ENCODE data around the gene HOXB2. TPM values are rescaled to one million over a fixed set of nuclear protein-coding genes. Genes with fewer than 3 reads are reported as not detected.
"Not testable (repeated sequence)": the region's sequence is repeated elsewhere in the genome, so short reads cannot be mapped to it uniquely, and the experiment has no call there.

Gene HOXB2
- total RNA-seq, 2 donors from 2014 or later, result 6.1 to 6.7 TPM

DNA sequence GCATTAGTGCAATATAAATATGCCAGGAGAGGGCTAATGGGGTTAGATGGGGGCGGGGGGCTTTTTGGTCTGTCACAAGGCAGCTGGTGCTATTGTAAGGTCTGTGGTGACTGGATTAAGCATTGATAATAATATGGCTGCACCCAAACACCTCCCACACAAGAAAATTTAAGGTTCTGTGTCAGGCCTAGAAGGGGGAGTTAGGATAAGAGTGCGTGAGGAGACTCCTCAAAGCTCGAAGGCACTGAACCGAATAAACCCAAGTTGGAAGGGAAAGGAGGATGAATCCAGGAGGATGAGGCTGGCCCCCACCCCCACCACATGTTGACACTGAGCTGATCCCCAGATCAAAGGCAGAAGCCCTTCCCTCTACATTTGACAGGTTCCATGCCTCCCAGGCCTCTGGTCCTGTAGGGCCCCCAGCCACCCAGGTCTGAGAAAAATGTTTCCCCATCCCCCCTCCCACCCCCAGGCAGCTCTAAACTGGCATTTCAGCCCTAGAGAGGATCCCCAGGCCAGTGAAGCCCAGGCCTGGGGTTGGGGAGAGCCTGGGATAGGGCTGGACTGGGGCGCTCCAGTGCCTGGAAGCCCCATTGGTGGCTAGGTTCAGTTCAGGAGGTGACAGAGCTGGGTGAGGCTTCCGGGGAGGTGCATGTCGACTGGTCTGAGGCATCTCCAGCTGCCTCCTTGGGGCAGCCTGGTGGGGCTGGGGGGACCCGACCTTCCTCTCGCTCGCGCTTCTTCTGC is 15.8 kb downstream of the HOXB2 start:
- DNase-seq, result no peak
- no peak for ATAC-seq
- intact Hi-C loops (cut with DNase I), result no loop called here

DNA sequence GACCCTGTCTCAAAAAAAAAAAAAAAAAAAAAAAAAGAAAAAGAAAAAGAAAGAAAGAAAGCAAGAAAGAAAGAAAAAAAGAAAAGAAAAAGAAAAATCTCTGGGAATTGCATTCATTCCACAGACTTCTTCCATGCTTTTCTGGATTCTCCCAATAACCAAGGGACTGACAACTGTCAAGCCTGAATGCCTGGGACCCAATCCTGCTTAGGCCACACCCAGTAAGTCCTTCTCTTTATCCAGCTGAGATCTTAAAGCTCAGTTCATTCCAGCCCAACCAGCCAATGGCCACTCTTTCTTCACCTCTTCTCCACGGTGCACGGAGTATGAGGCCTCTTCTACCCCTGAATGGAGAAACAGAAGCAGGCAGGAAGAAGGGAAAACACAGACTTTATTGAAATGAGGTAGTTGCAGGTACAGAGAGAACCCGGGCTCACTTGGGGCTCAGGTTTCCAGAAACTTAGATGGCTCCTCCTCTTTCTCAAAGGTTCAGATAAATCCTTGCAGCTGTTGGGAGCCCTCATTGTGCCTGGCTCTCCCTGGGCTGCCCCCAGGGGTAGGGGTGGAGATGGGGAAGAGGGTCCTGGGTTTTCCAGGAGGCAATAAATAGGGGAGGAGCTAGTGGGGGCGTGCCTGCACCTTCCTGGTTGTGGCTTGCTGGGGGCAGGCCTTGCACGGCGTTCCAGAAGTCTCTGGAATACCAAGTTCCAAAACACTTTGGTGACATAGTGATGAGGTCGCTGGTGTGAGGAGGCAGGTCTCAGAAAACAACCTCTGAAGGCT is 16.6 kb downstream of the HOXB2 start:
- intact Hi-C loops (cut with DNase I), result no loop called here
- no peak for ATAC-seq
- no peak for DNase-seq

- intact Hi-C loops (cut with DNase I), result no loop called here
- DNase-seq, result no peak
- ATAC-seq, result no peak
Observed at GRCh38 chr17:48527547-48527932, 17.4 kb downstream of the HOXB2 start.

DNA sequence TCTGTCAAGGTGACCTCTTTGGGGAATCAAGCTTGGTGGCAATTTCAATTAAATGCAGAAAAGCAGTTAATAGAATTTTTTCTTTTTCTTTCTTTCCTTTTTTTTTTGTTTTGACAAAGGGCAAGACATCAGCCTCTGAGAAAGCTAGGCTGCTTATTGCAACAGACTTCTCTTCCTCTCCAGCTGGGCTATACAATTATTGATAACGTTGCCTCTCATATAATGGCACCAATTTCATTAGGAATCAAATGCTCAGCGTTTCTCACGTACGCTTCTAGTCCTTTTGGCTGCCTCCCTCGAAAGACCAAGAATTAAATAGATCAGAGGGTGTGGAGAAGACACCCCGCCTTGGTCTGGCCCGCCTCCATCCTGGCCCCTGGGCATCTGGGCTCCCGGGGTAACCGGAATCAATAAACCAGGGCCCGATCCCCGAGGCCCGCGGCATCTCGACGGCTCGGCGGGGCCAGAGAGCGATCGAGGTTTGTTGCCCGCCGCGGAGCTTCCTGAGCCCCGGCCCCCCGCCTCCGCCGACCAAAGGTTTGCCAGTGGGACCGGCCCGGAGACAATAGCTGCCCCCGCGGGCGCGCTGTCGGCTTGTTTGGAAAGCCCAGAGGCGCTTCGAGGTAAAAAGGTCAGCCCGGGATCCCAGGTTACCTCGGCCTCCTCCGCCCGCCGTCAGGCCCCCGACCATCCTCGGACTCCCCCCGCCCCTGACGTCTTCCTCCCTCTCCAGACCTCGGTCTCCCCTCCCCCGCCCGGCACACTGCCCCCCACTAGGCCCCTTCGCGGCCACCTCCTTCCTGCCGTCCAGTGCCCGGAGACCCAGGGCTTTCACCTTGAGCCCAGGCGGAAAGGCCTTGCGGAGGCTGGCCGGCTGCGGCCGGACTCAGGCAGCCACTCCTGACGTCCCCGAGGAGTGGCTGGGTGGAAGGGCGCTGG is 18.0 kb downstream of the HOXB2 start:
- DNase-seq (no peak), ATAC-seq (no peak)
- intact Hi-C loops (cut with DNase I), result no loop called here

DNA sequence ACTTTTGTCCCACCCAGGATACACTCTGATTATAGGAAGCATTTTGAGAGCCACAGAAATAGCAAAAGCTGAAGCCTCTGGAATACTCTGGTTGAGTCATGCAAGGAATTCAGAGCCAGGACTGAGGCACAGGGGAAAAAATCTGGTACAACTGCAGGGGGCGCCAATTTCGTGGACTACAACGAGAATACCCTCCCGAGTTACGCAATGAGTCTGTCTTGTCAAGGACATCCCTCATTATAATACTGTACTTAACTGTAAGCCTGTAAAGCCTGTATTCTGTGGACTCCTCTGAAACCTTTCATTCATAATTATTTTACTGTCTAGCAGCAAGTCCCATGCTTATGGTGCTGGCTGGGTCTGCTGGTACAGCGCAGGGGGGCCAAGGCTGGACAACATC is 21.9 kb downstream of the HOXB2 start:
- no peak for ATAC-seq
- intact Hi-C loops (cut with DNase I), result no loop called here

DNA sequence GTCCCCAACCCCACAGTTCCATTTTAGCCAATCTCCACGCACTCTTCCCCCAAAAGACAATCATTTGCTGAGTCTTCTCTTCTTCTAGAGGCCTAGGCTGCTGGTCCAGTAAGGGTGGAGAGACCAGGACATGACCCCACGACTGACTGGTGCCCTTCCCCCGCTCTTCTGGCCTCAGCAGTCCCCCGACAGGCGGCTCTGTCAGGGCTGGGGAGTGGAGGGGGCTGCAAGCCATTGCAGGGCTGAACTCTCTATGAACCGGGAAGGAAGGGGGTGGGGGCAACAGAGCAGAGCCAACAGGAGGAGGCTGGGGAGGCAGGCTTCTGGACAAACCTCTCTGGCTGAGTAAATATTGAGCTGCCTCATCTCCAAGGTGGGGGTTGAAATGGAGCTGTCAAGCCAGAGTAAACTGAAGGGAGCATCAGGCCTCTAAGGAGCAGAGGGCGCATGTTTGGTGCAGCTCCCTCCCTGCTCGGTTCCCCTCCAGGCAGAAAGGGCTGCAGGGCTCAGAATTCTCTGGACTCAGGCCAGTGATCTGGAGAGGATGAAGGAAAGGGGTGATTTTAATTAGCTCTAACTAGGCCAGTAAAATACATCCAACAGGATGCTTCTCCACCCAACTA is 22.8 kb downstream of the HOXB2 start:
- DNase-seq (no peak), ATAC-seq (peak; percentile 19 to 27)
- intact Hi-C loops (cut with DNase I), result no loop called here

More for the DNA sequence above, 21.9 kb downstream of the HOXB2 start:
- DNase-seq, result no peak

DNA sequence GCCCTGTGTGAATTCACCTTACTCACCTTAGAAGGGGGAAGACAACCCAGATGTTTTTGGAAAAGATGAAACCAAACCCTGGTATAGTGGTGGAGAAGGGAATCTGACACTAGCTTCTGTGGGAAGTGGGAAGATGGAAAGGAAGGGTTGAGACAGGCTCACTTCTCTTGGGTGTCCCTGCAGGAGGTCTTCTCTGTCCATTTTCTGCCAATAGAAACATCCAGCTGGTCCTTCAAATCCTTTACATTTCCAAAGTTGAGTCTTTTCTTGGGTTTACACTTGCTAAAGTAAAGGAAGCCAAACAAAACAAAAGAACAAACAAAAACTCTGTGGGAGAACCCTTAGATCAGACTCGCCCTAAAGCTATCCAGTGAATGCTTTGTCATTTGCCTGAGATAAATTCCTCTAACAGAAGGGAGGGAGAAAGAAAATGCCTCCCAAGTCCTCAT is 24.3 kb downstream of the HOXB2 start:
- no peak for ATAC-seq
- no peak for DNase-seq
- intact Hi-C loops (cut with DNase I), result no loop called here

- intact Hi-C loops (cut with DNase I), result no loop called here
- DNase-seq, result no peak
- no peak for ATAC-seq
Observed at GRCh38 chr17:48519427-48519826, 25.5 kb downstream of the HOXB2 start.

DNA sequence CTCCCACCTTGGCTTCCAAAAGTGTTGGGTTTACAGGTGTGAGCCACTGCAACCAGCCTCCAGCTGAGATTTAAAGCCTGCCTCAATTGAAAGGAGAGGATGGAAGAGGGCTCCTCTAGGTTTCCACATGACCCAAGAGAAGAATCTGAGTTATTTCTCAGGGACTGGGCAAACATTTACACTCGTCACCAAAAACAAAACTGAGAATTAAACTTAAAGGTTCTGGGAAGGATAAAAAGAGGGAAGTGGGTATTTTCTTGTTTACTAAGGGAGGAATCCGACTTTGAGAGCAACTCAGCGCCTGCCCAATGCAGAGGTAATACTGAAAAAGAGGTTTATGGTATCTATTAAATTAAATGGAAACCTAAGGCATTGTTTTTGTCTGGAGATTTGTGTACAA is 27.4 kb downstream of the HOXB2 start:
- no peak for ATAC-seq
- intact Hi-C loops (cut with DNase I), result no loop called here
- DNase-seq, result no peak

DNA sequence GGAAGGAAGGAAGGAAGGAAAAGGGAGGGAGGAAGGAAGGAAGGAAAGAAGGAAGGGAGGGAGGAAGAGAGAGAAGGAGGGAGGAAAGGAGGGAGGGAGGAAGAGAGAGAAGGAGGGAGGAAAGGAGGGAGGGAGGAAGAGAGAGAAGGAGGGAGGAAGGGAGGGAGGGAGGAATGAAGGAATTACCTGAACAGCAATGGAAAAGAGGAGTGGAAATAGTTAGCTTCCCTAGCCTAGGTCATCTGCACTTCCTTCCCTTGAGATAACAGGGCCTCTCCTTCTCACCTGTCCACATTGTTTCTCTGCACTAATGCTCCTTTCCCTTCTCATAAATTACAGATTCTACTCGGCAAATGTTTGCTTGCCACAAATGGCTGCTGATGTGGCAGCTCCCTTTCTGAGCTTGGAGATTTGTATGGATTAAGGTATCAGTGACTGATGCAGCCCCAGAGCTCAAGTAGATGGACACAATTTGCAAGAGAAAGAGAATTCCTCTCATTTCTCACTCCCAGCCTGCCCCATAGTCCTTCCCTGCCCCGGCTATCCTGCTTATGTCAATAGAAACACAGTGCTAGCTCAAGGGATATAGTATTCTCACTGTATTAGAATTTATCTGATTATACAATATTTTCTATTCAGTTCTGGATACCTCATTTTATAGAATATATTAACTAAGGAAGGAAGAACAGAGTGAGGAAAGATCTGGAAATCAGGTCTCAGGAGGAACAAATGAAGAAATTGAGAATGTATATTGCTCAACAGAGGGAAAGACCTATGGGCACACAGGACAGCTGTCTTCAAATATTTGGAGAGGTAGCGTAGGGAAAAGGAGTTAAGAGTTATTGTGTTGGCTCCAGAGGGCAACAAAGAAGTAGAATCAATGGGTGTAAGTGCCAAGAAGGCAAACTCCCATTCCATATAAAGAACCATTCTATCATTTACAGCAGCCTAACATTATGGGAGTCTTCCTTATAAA is 28.7 kb downstream of the HOXB2 start:
- DNase-seq (no peak), ATAC-seq (no peak)
- intact Hi-C loops (cut with DNase I), result no loop called here

- intact Hi-C loops (cut with DNase I), result no loop called here
- no peak for DNase-seq
- ATAC-seq, result no peak
Observed at GRCh38 chr17:48514477-48514876, 30.4 kb downstream of the HOXB2 start.

DNA sequence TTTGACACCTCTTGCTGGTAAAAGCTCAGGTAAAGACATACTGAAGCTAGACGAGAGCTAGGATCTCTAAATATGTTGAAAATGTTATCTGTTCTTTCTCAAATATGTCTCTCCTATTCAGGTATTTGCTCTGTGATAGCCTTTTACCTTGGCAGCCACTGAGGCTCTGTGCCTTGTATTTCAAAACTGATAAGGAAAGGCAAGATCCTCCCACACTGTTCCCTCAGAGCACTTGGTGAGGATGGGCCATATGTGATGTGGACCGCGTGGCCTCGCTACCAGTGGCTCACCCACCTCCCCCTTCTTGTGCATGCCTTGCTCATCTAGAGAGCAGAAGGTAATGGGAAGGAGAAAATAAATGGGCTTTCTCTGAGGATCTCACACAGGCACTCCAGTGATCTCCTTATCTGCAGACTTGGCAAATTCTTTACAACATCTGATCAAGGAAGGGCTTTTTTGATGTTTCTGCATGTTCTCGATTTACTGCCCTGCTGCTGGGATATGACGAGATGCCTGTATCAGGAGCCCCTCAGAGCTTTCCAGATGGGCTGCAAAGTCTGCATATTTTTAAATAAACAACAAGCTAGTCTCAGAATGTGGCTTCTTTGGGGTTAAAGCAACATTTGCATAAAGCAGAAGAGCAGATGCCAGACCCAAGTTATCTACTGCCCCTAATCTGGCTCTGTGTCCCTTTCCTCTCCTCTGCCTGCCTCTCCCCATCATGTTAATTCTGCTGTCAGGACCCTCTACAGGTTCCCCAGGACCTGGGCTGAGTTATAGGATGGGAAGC is 31.0 kb downstream of the HOXB2 start:
- intact Hi-C loops (cut with DNase I), result no loop called here
- ATAC-seq, result peak in 1 of 2 donors; percentile 42
- DNase-seq, result no peak

DNA sequence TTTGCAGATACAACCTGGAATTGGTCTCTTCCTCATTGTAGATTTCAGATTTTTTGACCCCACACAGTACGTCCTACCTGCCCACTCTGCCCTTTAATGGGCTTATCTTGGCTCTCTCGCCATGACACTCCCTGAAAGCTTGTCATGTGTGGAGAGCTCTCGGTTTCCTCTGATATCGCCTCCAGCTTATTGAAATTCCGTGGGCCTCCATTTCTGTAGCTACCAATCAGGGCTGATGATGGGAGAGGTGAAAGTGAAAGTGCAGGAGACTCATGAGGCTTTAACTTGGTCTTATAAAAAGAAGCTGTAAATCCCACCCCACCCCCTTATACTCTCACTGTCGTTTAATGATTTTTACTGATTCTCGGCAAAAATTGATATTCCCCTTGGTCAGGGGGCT is 31.8 kb downstream of the HOXB2 start:
- DNase-seq (no peak), ATAC-seq (peak in 1 of 2 donors; percentile 43)
- intact Hi-C loops (cut with DNase I), result no loop called here

DNA sequence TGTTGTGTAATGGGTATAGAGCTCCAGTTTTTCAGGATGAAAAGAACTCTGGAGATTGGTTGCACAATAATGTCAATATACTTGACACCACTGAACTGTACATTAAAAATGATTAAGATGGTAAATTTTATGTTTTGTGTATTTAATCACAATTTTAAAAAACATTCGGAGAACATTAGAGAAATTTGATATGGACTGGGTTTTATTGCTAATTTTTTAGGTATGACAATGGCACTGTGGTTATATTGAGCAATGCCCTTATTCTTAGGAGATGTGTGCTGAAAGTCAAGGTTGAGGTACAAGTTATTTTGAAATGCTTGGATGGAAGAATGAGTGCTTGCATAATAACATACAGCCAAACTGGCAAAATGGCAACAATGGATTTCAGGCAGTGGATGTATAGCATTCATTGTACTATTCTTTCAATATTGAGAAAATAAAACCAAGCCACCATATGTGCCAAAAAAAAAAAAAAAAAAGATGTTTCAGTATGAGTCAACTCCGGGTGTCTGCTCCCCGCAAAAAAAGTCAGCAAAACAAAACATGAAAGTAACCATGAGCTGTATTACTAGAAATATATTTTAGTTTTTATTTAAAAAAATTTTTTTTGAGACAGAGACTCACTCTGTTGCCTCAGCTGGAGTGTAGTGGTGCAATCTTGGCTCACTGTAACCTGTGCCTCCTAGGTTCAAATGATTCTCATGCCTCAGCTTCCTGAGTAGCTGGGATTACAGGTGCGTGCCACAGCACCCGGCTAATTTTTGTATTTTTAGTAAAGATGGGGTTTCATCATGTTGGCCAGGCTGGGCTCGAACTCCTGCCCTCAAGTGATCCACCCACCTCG is 33.9 kb downstream of the HOXB2 start:
- DNase-seq, result no peak
- no peak for ATAC-seq
- intact Hi-C loops (cut with DNase I), result no loop called here

GRCh38 chr17:48510381-48510760 is 34.5 kb downstream of the HOXB2 start:
- no peak for ATAC-seq
- intact Hi-C loops (cut with DNase I), result no loop called here
- DNase-seq, result no peak

DNA sequence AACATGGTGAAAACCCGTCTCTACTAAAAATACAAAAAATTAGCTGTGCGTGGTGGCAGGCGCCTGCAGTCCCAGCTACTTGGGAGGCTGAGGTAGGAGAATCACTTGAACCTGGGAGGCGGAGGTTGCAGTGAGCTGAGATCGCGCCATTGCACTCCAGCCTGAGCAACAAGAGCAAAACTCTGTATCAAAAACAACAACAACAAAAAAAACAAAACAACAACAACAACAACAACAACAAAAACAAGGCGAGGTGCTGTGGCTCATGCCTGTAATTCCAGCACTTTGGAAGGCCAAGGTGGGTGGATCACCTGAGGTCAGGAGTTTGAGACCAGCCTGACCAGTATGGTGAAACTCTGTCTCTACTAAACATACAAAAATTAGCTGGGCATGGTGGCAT is 35.2 kb downstream of the HOXB2 start:
- intact Hi-C loops (cut with DNase I); DNase-seq; ATAC-seq: not testable (repeated sequence)
